HG03565 (cell line): ENCODE data around the gene TUBAL3.

Experiments
- ATAC-seq: cut with Tn5 transposase; IDR thresholded peaks from one replicate; pipeline ENCODE4 v1.9.1; 2021; ENCODE audit warnings: mild to moderate bottlenecking, moderate library complexity; ENCODE audit not compliant: unreplicated experiment

Gene TUBAL3

DNA sequence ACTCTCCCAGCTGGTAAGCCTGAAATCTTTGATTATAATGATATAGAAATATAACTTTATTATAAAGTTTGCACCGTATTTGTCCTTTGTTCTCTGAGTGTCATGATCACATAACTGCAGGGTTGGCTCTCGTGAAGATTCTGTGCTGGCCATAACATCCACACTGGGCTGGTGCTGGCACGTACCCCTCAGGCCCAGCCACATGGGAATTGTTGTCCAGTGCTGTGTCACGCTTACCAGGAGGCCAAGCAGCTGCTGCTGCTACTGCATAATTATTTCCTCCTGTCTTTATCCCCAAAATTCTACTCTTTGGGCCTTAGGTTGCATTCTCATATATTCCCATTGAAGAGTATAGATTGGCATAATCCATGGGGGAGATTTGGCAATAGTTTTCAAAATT lies 60.6 kb downstream of the TUBAL3 start:
- ATAC-seq = no peak

DNA sequence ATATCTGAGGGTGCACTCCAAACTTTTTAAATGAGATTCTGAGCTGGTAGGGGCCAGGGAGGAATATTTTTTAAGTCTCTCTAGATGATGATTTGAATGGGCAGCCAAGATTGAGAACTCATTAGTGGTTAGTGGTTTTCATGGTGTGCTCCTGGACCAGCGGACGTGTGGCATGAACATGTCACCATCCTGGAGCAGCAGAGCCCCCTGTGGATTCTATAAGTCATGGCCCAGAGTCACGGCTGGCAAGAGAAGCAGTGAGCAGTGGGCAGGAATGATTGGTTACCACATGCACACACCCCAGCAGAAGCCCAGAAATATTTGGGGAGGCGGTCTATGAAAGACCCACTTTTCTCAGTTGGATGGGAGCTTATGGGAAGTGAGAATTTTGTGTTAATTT lies 61.1 kb downstream of the TUBAL3 start:
- no peak for ATAC-seq
